HepG2 (cell line): ENCODE data around the gene USP36. TPM values are rescaled to one million over a fixed set of nuclear protein-coding genes. Genes with fewer than 3 reads are reported as not detected.

Source experiments
- ADNP ChIP-seq: sonication (generic); formaldehyde crosslinking; IDR thresholded peaks from 2 replicates; pipeline ENCODE4 v1.4.0; 2020; ENCODE audit warnings: missing genetic modification reagents
- ELF3 ChIP-seq: IDR thresholded peaks from 2 replicates; pipeline ENCODE4 v1.6.1; 2016; ENCODE audit warnings: missing genetic modification reagents, missing compliant biosample characterization
- MEF2D ChIP-seq: sonication (generic); formaldehyde crosslinking; IDR thresholded peaks from 2 replicates; pipeline ENCODE4 v1.5.1; 2020; ENCODE audit warnings: mild to moderate bottlenecking, missing genetic modification reagents
- MYC ChIP-seq: sonication (generic); formaldehyde crosslinking; IDR thresholded peaks from 2 replicates; pipeline ENCODE4 v1.9.0; 2021; ENCODE audit warnings: missing genetic modification reagents, borderline replicate concordance
- NR2C2 ChIP-seq: sonication (generic); formaldehyde crosslinking; IDR thresholded peaks from 2 replicates; pipeline ENCODE4 v1.4.0; 2020; ENCODE audit warnings: missing genetic modification reagents, mild to moderate bottlenecking, moderate library complexity, borderline replicate concordance
- RFX5 ChIP-seq: IDR thresholded peaks from 2 replicates; pipeline ENCODE4 v1.6.1; 2011; ENCODE audit warnings: low read depth, low read length, improper control_type of control experiment
- SAP130 ChIP-seq: IDR thresholded peaks from 2 replicates; pipeline ENCODE4 v1.6.1; 2016; ENCODE audit warnings: low read depth
- SIX4 ChIP-seq: sonication (generic); formaldehyde crosslinking; IDR thresholded peaks from 2 replicates; pipeline ENCODE4 v1.4.0; 2020; ENCODE audit warnings: missing genetic modification reagents
- SKI ChIP-seq: fragments of 450-650 bp; IDR thresholded peaks from one replicate; pipeline ENCODE4 v1.6.1; 2018; ENCODE audit warnings: mild to moderate bottlenecking; ENCODE audit not compliant: partially characterized antibody
- TBX2 ChIP-seq: sonication (generic); formaldehyde crosslinking; IDR thresholded peaks from 2 replicates; pipeline ENCODE4 v1.5.0; 2020; ENCODE audit warnings: missing genetic modification reagents, mild to moderate bottlenecking, borderline replicate concordance
- ZBTB2 ChIP-seq: sonication (generic); formaldehyde crosslinking; IDR thresholded peaks from 2 replicates; pipeline ENCODE4 v1.8.0; 2022; ENCODE audit warnings: low read depth, missing genetic modification reagents
- ZMAT3 ChIP-seq: sonication (generic); formaldehyde crosslinking; conservative IDR thresholded peaks from 2 replicates; pipeline ENCODE4 v1.7.0; 2021; ENCODE audit warnings: missing genetic modification reagents
- ZMYM4 ChIP-seq: sonication (generic); formaldehyde crosslinking; IDR thresholded peaks from 2 replicates; pipeline ENCODE4 v1.8.1; 2023; ENCODE audit warnings: mild to moderate bottlenecking, missing genetic modification reagents
- ZNF556 ChIP-seq: sonication (generic); formaldehyde crosslinking; IDR thresholded peaks from 2 replicates; pipeline ENCODE4 v1.4.0; 2020; ENCODE audit warnings: mild to moderate bottlenecking, missing genetic modification reagents, borderline replicate concordance
- ZNF646 ChIP-seq: sonication (generic); formaldehyde crosslinking; IDR thresholded peaks from 2 replicates; pipeline ENCODE4 v1.9.0; 2021; ENCODE audit warnings: mild to moderate bottlenecking, missing genetic modification reagents
- ZNF652 ChIP-seq: IDR thresholded peaks from 2 replicates; pipeline ENCODE4 v1.6.1; 2016; ENCODE audit warnings: low read depth, borderline replicate concordance
- ZNF800 ChIP-seq: sonication (generic); formaldehyde crosslinking; IDR thresholded peaks from 2 replicates; pipeline ENCODE4 v1.4.0; 2020; ENCODE audit warnings: missing genetic modification reagents
- ZSCAN30 ChIP-seq: sonication (generic); formaldehyde crosslinking; IDR thresholded peaks from 2 replicates; pipeline ENCODE4 v1.5.0; 2020; ENCODE audit warnings: mild to moderate bottlenecking, missing genetic modification reagents
- polyA plus RNA-seq, 8 experiments: library from polyadenylated mRNA; depleted of rRNA in 3 of 8; stranded (reverse) in 7 of 8; unstranded in 1 of 8; fragments of >200 nt; fragmentation: Illumina TruSeq in 4 of 8; extraction: Trizol in 4 of 8; gene quantifications; 2 replicates each; pipeline versions ENCODE4 v1.2.1 to v1.2.3, GENCODE V29; 2011 to 2016; ENCODE audit warnings: low read depth in 4 of 8, missing spikeins in 1 of 8, mixed read lengths in 1 of 8; ENCODE audit not compliant: insufficient read depth in 1 of 8
- total RNA-seq, 5 experiments: library from RNA; depleted of rRNA; stranded (reverse); fragments of >200 nt; fragmentation: Illumina TruSeq; extraction: Trizol; gene quantifications; 2 replicates each; pipeline ENCODE4 v1.2.3, GENCODE V29; 2016; ENCODE audit warnings: low read depth in 1 of 5

The USP36 gene
- total and polyA plus RNA-seq, 2 of the 13 experiments (the other 11 are each of a cell fraction or from before 2014, with no cell fraction given) = 29.6 to 45.9 TPM

GRCh38 chr17:78831688-78832540 lies 8.7 kb downstream of the USP36 start (continued):
- TF ChIP-seq ZNF646 (CRISPR knock-in tag) (no peak), ZNF652 (CRISPR knock-in tag) (peak; percentile 86), SAP130 (CRISPR knock-in tag) (peak; percentile 87), SIX4 (CRISPR knock-in tag) (peak; percentile 45; the same call in 1 of the 2 replicates), ZSCAN30 (CRISPR knock-in tag) (no peak), MYC (peak; percentile 96), TBX2 (CRISPR knock-in tag) (peak; percentile 71), ZBTB2 (CRISPR knock-in tag) (no peak), SKI (no peak), ZMYM4 (CRISPR knock-in tag) (peak; percentile 74), ELF3 (CRISPR knock-in tag) (0 out of 2 replicates have a peak, but pooled peaks have one; percentile 35), ZNF556 (CRISPR knock-in tag) (no peak; the same call in 1 of the 2 replicates), ZMAT3 (CRISPR knock-in tag) (no peak; the same call in 1 of the 2 replicates), ZNF800 (peak; percentile 60; the same call in 1 of the 2 replicates), NR2C2 (CRISPR knock-in tag) (0 out of 2 replicates have a peak, but pooled peaks have one; percentile 18), RFX5 (no peak), ADNP (CRISPR knock-in tag) (no peak), MEF2D (peak; percentile 73; the same call in 1 of the 2 replicates)
